ENCODE data around the gene USH1C.

Gene USH1C

GRCh38 chr11:17490938-17491337, 53.3 kb downstream of the USH1C start:
- no peak overlapping the region for H3K27ac ChIP-seq (ENCODE audit: low read length)
- H3K4me1 ChIP-seq (ENCODE audit: insufficient read depth, low read length) = no peaks in the 10 kb centered on the region
- H3K27me3 ChIP-seq (ENCODE audit: insufficient read depth, low read length) = no peaks in the 10 kb centered on the region
- H3K9me3 ChIP-seq (ENCODE audit: insufficient read depth, low read depth, low read length) = no peaks in the 10 kb centered on the region
- H3K4me3 ChIP-seq (ENCODE audit: low read length) = no peak overlapping the region
- H3K36me3 ChIP-seq (ENCODE audit: insufficient read depth, low read depth, low read length) = no peaks in the 10 kb centered on the region
- no peak overlapping the region for H3K9ac ChIP-seq (ENCODE audit: low read depth, low read length)

DNA sequence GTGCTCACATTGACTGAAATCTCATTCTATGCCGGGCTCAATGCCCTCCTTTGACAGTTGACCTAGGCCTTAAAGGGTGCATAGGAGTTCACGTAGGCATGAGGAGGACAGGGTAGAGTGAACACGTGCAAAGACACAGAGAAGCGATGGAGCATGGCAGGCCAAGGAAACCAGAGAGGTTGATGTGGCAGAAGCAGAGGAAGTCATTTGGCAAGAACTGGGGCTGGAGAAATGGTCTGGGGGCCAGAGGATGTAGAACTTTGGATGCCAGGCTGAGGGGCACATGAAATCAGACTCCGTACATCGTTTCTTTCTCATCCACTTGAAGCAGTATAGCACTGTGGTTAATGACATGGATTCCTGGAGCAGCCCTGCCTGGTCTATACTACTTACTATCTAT, 54.0 kb downstream of the USH1C start:
- Histone ChIP-seq H3K27ac (ENCODE audit: low read length) (no peak overlapping the region), H3K27me3 (ENCODE audit: insufficient read depth, low read length) (no peaks in the 10 kb centered on the region), H3K9ac (ENCODE audit: low read depth, low read length) (no peak overlapping the region), H3K4me1 (ENCODE audit: insufficient read depth, low read length) (no peaks in the 10 kb centered on the region), H3K4me3 (ENCODE audit: low read length) (no peak overlapping the region), H3K36me3 (ENCODE audit: insufficient read depth, low read depth, low read length) (no peaks in the 10 kb centered on the region), H3K9me3 (ENCODE audit: insufficient read depth, low read depth, low read length) (no peaks in the 10 kb centered on the region)

- Histone ChIP-seq H3K27me3 (ENCODE audit: insufficient read depth, low read length) (no peaks in the 10 kb centered on the region), H3K27ac (ENCODE audit: low read length) (no peak overlapping the region), H3K4me1 (ENCODE audit: insufficient read depth, low read length) (no peaks in the 10 kb centered on the region), H3K9ac (ENCODE audit: low read depth, low read length) (no peak overlapping the region), H3K36me3 (ENCODE audit: insufficient read depth, low read depth, low read length) (no peaks in the 10 kb centered on the region), H3K9me3 (ENCODE audit: insufficient read depth, low read depth, low read length) (no peaks in the 10 kb centered on the region), H3K4me3 (ENCODE audit: low read length) (no peak overlapping the region)
Measured at GRCh38 chr11:17489751-17490150, 54.5 kb downstream of the USH1C start.

DNA sequence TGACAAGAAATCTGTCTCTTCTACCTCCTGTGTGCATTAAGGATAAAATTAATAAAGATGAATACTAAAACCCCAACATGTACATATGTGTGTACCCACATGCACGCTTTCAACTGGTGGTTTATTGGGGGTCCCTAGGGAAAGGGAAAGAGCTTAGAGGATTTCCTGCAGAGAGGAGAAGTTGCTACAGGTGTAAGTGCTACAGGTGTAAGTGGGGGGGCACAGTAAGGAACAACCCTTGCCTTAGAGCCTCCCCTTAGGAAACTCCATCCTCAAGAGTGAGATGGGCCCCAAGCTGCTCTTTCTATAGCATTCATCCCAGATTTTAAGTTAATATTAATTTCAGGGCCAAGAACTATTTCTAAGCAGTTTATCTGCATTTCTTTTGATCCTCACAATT, 55.7 kb downstream of the USH1C start:
- no peaks in the 10 kb centered on the region for H3K9me3 ChIP-seq (ENCODE audit: insufficient read depth, low read depth, low read length)
- H3K4me1 ChIP-seq (ENCODE audit: insufficient read depth, low read length) = no peaks in the 10 kb centered on the region
- H3K36me3 ChIP-seq (ENCODE audit: insufficient read depth, low read depth, low read length) = no peaks in the 10 kb centered on the region
- no peaks in the 10 kb centered on the region for H3K27me3 ChIP-seq (ENCODE audit: insufficient read depth, low read length)
- H3K4me3 ChIP-seq (ENCODE audit: low read length) = no peak overlapping the region
- H3K27ac ChIP-seq (ENCODE audit: low read length) = no peak overlapping the region
- no peak overlapping the region for H3K9ac ChIP-seq (ENCODE audit: low read depth, low read length)

GRCh38 chr11:17486646-17487045, 57.6 kb downstream of the USH1C start:
- Histone ChIP-seq H3K4me3 (ENCODE audit: low read length) (no peak overlapping the region), H3K9ac (ENCODE audit: low read depth, low read length) (no peak overlapping the region), H3K27me3 (ENCODE audit: insufficient read depth, low read length) (no peaks in the 10 kb centered on the region), H3K4me1 (ENCODE audit: insufficient read depth, low read length) (no peaks in the 10 kb centered on the region), H3K9me3 (ENCODE audit: insufficient read depth, low read depth, low read length) (no peaks in the 10 kb centered on the region), H3K36me3 (ENCODE audit: insufficient read depth, low read depth, low read length) (no peaks in the 10 kb centered on the region), H3K27ac (ENCODE audit: low read length) (no peak overlapping the region)

DNA sequence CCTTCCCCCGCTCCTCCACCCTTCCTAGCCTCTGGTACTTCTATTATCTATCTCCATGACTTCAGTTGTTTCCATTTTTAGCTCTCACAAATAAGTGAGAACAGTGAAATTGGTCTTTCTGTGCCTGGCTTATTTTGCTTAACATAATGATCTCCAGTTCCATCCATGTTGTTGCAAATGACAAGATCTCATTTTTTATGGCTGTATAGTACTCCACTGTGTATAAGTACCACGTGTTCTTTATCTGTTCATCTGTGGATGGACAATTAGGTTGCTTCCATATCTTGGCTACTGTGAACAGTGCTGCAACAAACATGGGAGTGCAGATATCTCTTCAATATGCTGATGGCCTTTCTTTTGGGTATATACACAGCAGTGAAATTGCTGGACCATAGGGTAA, 60.7 kb downstream of the USH1C start:
- peaks cover 9% of the 10 kb centered on the region; the same call in 1 of the 2 replicates for H3K4me1 ChIP-seq (ENCODE audit: insufficient read depth, low read length)
- H3K36me3 ChIP-seq (ENCODE audit: insufficient read depth, low read depth, low read length) = no peaks in the 10 kb centered on the region
- no peak overlapping the region for H3K4me3 ChIP-seq (ENCODE audit: low read length)
- H3K9me3 ChIP-seq (ENCODE audit: insufficient read depth, low read depth, low read length) = no peaks in the 10 kb centered on the region
- no peak overlapping the region for H3K9ac ChIP-seq (ENCODE audit: low read depth, low read length)
- H3K27ac ChIP-seq (ENCODE audit: low read length) = no peak overlapping the region
- peaks cover 9% of the 10 kb centered on the region for H3K27me3 ChIP-seq (ENCODE audit: insufficient read depth, low read length)

- H3K4me1 ChIP-seq (ENCODE audit: insufficient read depth, low read length) = peaks cover 9% of the 10 kb centered on the region; the same call in 1 of the 2 replicates
- no peak overlapping the region for H3K27ac ChIP-seq (ENCODE audit: low read length)
- no peaks in the 10 kb centered on the region for H3K9me3 ChIP-seq (ENCODE audit: insufficient read depth, low read depth, low read length)
- no peaks in the 10 kb centered on the region for H3K36me3 ChIP-seq (ENCODE audit: insufficient read depth, low read depth, low read length)
- H3K9ac ChIP-seq (ENCODE audit: low read depth, low read length) = no peak overlapping the region
- no peak overlapping the region for H3K4me3 ChIP-seq (ENCODE audit: low read length)
- H3K27me3 ChIP-seq (ENCODE audit: insufficient read depth, low read length) = peaks cover 25% of the 10 kb centered on the region
Measured at GRCh38 chr11:17481905-17482304, 62.3 kb downstream of the USH1C start.

- Histone ChIP-seq H3K27me3 (ENCODE audit: insufficient read depth, low read length) (peaks cover 47% of the 10 kb centered on the region), H3K4me1 (ENCODE audit: insufficient read depth, low read length) (peaks cover 9% of the 10 kb centered on the region; the same call in 1 of the 2 replicates), H3K9ac (ENCODE audit: low read depth, low read length) (no peak overlapping the region), H3K36me3 (ENCODE audit: insufficient read depth, low read depth, low read length) (no peaks in the 10 kb centered on the region), H3K27ac (ENCODE audit: low read length) (no peak overlapping the region), H3K9me3 (ENCODE audit: insufficient read depth, low read depth, low read length) (no peaks in the 10 kb centered on the region), H3K4me3 (ENCODE audit: low read length) (peak overlapping the region; percentile 23; the same call in 1 of the 2 replicates)
Measured at GRCh38 chr11:17479284-17480214, 64.7 kb downstream of the USH1C start.

DNA sequence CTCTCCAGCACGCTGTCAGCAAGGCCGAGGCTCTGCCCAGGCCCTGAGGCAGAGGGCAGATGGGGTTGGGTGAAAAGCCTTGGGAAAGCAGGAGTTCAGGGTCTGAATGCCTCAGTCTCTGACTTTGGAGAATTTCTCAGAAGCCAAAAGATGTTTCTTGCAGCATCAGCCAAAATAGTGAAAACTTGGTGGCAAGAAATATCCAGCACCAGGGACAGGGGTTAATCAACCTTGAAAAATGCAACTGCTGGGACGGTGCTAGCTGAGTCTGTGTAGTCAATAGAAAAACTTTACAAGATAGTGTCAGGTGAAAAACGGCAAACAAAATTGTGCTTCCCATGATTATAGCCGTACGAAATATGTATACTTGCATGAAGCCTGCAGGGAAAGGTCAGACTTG, 66.1 kb downstream of the USH1C start:
- no peaks in the 10 kb centered on the region for H3K36me3 ChIP-seq (ENCODE audit: insufficient read depth, low read depth, low read length)
- no peak overlapping the region for H3K4me3 ChIP-seq (ENCODE audit: low read length)
- H3K4me1 ChIP-seq (ENCODE audit: insufficient read depth, low read length) = peaks cover 11% of the 10 kb centered on the region; the same call in 1 of the 2 replicates
- no peak overlapping the region for H3K27ac ChIP-seq (ENCODE audit: low read length)
- H3K9ac ChIP-seq (ENCODE audit: low read depth, low read length) = no peak overlapping the region
- H3K9me3 ChIP-seq (ENCODE audit: insufficient read depth, low read depth, low read length) = no peaks in the 10 kb centered on the region
- H3K27me3 ChIP-seq (ENCODE audit: insufficient read depth, low read length) = peaks cover 59% of the 10 kb centered on the region

- peaks cover 13% of the 10 kb centered on the region; the same call in 1 of the 2 replicates for H3K4me1 ChIP-seq (ENCODE audit: insufficient read depth, low read length)
- H3K36me3 ChIP-seq (ENCODE audit: insufficient read depth, low read depth, low read length) = no peaks in the 10 kb centered on the region
- H3K27me3 ChIP-seq (ENCODE audit: insufficient read depth, low read length) = peaks cover 59% of the 10 kb centered on the region
- no peak overlapping the region for H3K9ac ChIP-seq (ENCODE audit: low read depth, low read length)
- H3K9me3 ChIP-seq (ENCODE audit: insufficient read depth, low read depth, low read length) = no peaks in the 10 kb centered on the region
- peak overlapping the region; percentile 83; the same call in 1 of the 2 replicates for H3K4me3 ChIP-seq (ENCODE audit: low read length)
- H3K27ac ChIP-seq (ENCODE audit: low read length) = no peak overlapping the region
Measured at GRCh38 chr11:17477361-17477760, 66.9 kb downstream of the USH1C start.

GRCh38 chr11:17477084-17477333, 67.2 kb downstream of the USH1C start:
- Histone ChIP-seq H3K9ac (ENCODE audit: low read depth, low read length) (no peak overlapping the region), H3K27me3 (ENCODE audit: insufficient read depth, low read length) (peaks cover 59% of the 10 kb centered on the region), H3K27ac (ENCODE audit: low read length) (no peak overlapping the region), H3K9me3 (ENCODE audit: insufficient read depth, low read depth, low read length) (no peaks in the 10 kb centered on the region), H3K4me3 (ENCODE audit: low read length) (peak overlapping the region; percentile 83; the same call in 1 of the 2 replicates), H3K36me3 (ENCODE audit: insufficient read depth, low read depth, low read length) (no peaks in the 10 kb centered on the region), H3K4me1 (ENCODE audit: insufficient read depth, low read length) (peaks cover 13% of the 10 kb centered on the region; the same call in 1 of the 2 replicates)
